Activated CD8-positive, alpha-beta memory T cell treated with anti-CD3 and anti-CD28 coated beads, Interleukin-2, amount 10 ng/mL, durations not matched to agents 7 days and 5 days (primary cell): ENCODE results near the gene RBM6. TPM values are rescaled to one million over a fixed set of nuclear protein-coding genes. Genes with fewer than 3 reads are reported as not detected.

Source experiments
- ATAC-seq: fragments of 150-1000 bp; cut with Tn5 transposase; one replicate; pipeline ENCODE4 v1.10.0; 2021; ENCODE audit warnings: moderate library complexity
- CTCF ChIA-PET: fragments of 350-600 bp; sonication (Branson Sonifier 250); formaldehyde crosslinking; loops from one replicate; lab custom pipeline; 2021; ENCODE audit warnings: antibody characterized with exemption; lab: Charles Lee
- DNase-seq: peaks from one replicate; pipeline ENCODE4 v3.0.0-alpha.2; 2020
- H3K27ac Mint-ChIP-seq: one replicate; pipeline ENCODE4 v1.8.0; 2021; ENCODE audit warnings: mild to moderate bottlenecking, mixed read lengths
- H3K27me3 Mint-ChIP-seq: one replicate; pipeline ENCODE4 v1.8.0; 2021; ENCODE audit warnings: mixed read lengths
- H3K36me3 Mint-ChIP-seq: one replicate; pipeline ENCODE4 v1.8.0; 2021; ENCODE audit warnings: mild to moderate bottlenecking, mixed read lengths
- H3K4me1 Mint-ChIP-seq: one replicate; pipeline ENCODE4 v1.8.0; 2021; ENCODE audit warnings: mixed read lengths
- H3K4me3 Mint-ChIP-seq: one replicate; pipeline ENCODE4 v1.8.0; 2021; ENCODE audit warnings: mild to moderate bottlenecking, moderate library complexity, mixed read lengths
- H3K9me3 Mint-ChIP-seq: one replicate; pipeline ENCODE4 v1.8.0; 2022; ENCODE audit warnings: low read depth, mixed read lengths
- total RNA-seq, 2 experiments: library from RNA; stranded (reverse); gene quantifications; one replicate each; pipeline ENCODE4 v1.2.3, GENCODE V29; 2021

The RBM6 gene
- total RNA-seq, 2 experiments from 2014 or later, result 108 to 142 TPM

- H3K4me3 Mint-ChIP-seq, result no peak overlapping the region
- no peak for DNase-seq
- no peak overlapping the region for H3K27ac Mint-ChIP-seq
- ATAC-seq, result no peak
- CTCF ChIA-PET, result no interaction called here
- peaks cover 10% of the 10 kb centered on the region for H3K36me3 Mint-ChIP-seq
- H3K4me1 Mint-ChIP-seq, result peaks cover 2% of the 10 kb centered on the region
- no peaks in the 10 kb centered on the region for H3K27me3 Mint-ChIP-seq
- no peaks in the 10 kb centered on the region for H3K9me3 Mint-ChIP-seq
Measured at GRCh38 chr3:49966233-49966942, 26.4 kb downstream of the RBM6 start.

DNA sequence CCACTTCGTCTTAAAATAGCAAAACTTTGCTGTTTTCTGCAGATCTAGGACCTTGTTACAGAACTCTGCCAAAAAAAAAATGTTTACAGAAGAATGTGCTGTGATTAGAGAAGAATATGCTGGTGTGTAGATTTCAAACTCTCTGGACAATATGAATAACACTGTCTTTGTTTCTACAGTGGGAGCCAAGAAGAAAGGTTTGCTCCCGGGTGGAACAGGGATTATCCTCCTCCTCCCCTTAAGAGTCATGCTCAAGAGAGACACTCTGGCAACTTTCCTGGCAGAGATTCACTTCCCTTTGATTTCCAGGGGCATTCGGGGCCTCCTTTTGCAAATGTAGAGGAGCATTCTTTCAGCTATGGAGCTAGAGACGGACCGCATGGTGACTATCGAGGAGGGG lies 27.3 kb downstream of the RBM6 start:
- no peaks in the 10 kb centered on the region for H3K27me3 Mint-ChIP-seq
- no peak for DNase-seq
- no peak overlapping the region for H3K4me3 Mint-ChIP-seq
- CTCF ChIA-PET, result no interaction called here
- H3K4me1 Mint-ChIP-seq, result peaks cover 2% of the 10 kb centered on the region
- H3K36me3 Mint-ChIP-seq, result peaks cover 13% of the 10 kb centered on the region
- no peaks in the 10 kb centered on the region for H3K9me3 Mint-ChIP-seq
- no peak for ATAC-seq
- H3K27ac Mint-ChIP-seq, result no peak overlapping the region

GRCh38 chr3:49968346-49968745 lies 28.4 kb downstream of the RBM6 start:
- no peak for DNase-seq
- CTCF ChIA-PET, result no interaction called here
- peaks cover 19% of the 10 kb centered on the region for H3K36me3 Mint-ChIP-seq
- H3K27ac Mint-ChIP-seq, result no peak overlapping the region
- peaks cover 2% of the 10 kb centered on the region for H3K4me1 Mint-ChIP-seq
- no peaks in the 10 kb centered on the region for H3K27me3 Mint-ChIP-seq
- no peak overlapping the region for H3K4me3 Mint-ChIP-seq
- ATAC-seq, result no peak
- no peaks in the 10 kb centered on the region for H3K9me3 Mint-ChIP-seq

- CTCF ChIA-PET, result no interaction called here
- Mint-ChIP-seq H3K36me3 (peaks cover 28% of the 10 kb centered on the region), H3K27ac (no peak overlapping the region), H3K9me3 (no peaks in the 10 kb centered on the region), H3K4me1 (peaks cover 7% of the 10 kb centered on the region), H3K27me3 (no peaks in the 10 kb centered on the region), H3K4me3 (no peak overlapping the region)
- ATAC-seq (no peak), DNase-seq (no peak)
Measured at GRCh38 chr3:49972656-49973055, 32.7 kb downstream of the RBM6 start.

DNA sequence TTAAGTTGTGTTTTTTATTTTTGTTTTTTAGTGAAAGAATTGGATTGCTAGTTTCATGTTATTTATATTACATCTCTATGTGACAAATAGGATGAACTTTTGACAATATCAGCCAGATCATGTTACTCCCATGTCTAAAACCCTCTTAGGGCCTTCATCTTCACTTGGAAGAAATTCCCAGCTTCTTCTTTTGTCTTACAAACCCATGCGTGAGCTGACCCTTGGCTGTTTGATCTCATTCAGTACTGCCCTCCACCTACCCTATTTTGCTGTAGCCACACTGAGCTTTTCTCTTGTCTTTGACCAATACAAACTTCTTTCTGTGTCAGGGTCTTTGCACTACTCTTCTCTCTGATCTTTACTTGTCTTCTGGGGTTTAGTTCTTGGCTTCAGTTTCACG lies 37.0 kb downstream of the RBM6 start:
- CTCF ChIA-PET, result interaction anchor here (0.6 kb wide), 1 partner anchor 32 kb away, joined by 3 read pairs; no protein-coding TSS in a partner anchor
- ATAC-seq, result no peak
- H3K27ac Mint-ChIP-seq, result no peak overlapping the region
- H3K27me3 Mint-ChIP-seq, result no peaks in the 10 kb centered on the region
- H3K4me3 Mint-ChIP-seq, result no peak overlapping the region
- no peaks in the 10 kb centered on the region for H3K9me3 Mint-ChIP-seq
- no peak for DNase-seq
- H3K36me3 Mint-ChIP-seq, result peaks cover 25% of the 10 kb centered on the region
- H3K4me1 Mint-ChIP-seq, result peaks cover 5% of the 10 kb centered on the region

DNA sequence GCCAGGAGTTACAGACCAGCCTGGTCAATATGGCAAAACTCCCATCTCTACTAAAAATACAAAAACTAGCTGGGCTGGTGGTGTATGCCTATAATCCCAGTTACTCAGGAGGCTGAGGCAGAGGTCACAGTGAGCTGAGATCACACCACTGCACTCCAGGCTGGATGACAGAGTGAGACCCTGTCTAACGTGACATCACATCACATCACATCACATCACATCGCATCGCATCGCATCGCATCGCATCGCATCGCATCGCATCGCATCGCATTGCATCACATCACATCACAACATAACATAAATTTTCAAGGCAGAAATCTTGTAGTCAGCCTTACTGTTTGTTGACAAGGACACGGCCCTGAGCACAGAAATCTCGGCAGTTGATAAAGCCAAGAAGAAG lies 44.4 kb downstream of the RBM6 start:
- DNase-seq (no peak), ATAC-seq (no peak)
- peaks cover 10% of the 10 kb centered on the region for H3K36me3 Mint-ChIP-seq
- CTCF ChIA-PET, result no interaction called here
- H3K27me3 Mint-ChIP-seq, result no peaks in the 10 kb centered on the region
- no peaks in the 10 kb centered on the region for H3K9me3 Mint-ChIP-seq
- H3K4me3 Mint-ChIP-seq, result no peak overlapping the region
- no peaks in the 10 kb centered on the region for H3K4me1 Mint-ChIP-seq
- H3K27ac Mint-ChIP-seq, result no peak overlapping the region

DNA sequence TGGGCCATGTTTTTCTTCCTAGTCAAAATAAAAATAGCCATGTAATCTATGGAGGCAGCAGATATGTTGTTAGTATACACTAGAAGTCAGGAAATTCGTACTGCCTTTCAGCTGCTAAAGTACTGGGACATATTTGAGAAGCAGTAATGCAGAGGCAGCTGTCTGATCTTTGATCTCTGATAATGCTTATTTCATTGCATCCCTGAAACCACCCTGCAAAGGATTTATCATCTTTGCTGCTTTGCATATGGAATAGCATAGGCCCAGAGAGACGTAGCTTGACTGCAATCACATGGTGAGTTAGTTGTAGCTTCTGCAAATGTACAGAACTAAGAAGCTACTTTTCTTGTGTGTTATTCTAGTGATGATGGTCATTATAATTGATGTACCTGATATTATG lies 52.4 kb downstream of the RBM6 start:
- Mint-ChIP-seq H3K9me3 (no peaks in the 10 kb centered on the region), H3K4me3 (no peak overlapping the region), H3K27ac (no peak overlapping the region), H3K36me3 (peaks cover 10% of the 10 kb centered on the region), H3K27me3 (no peaks in the 10 kb centered on the region), H3K4me1 (peaks cover 2% of the 10 kb centered on the region)
- CTCF ChIA-PET, result no interaction called here
- DNase-seq (no peak), ATAC-seq (no peak)

DNA sequence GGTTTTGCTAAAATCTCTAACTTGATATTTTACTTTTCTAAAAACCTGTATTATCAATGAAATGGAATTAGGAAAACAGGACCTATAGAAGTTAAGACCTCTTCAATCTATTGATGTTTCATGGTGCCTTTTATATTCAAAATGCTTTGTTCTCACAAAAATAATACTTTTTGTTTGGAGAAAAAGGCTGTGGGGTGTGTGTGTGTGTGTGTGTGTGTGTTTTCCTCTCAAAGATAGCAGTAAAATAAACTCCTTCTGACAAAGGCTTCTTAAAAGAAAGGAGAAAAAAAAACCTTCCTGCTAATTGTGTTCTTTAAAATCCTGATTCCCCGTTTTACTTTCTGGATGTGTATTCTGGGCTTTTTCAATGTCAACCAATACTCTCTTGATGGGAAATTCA lies 54.5 kb downstream of the RBM6 start:
- no peak for ATAC-seq
- H3K27me3 Mint-ChIP-seq, result no peaks in the 10 kb centered on the region
- no peak for DNase-seq
- H3K9me3 Mint-ChIP-seq, result no peaks in the 10 kb centered on the region
- CTCF ChIA-PET, result no interaction called here
- H3K36me3 Mint-ChIP-seq, result peaks cover 8% of the 10 kb centered on the region
- no peak overlapping the region for H3K27ac Mint-ChIP-seq
- H3K4me3 Mint-ChIP-seq, result no peak overlapping the region
- peaks cover 13% of the 10 kb centered on the region for H3K4me1 Mint-ChIP-seq

DNA sequence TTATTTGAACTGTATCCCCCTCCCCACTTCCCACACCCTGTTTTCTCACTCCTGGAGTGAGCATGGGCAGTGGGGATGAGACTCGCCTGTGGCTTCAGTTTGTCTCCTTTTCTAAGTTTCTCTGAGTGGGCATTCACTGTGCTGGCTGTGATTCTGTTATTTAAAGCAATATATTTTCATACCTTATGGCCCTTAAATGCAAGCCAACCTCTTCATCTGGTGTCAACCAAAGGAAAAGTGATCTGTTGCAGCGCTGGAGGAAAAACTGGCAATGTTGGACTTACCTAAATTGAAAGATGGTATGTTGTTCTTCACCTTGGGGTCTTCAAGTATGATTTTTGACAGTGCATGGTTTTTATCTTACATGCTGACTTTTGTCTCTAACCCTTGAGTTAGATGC lies 56.1 kb downstream of the RBM6 start:
- CTCF ChIA-PET, result no interaction called here
- Mint-ChIP-seq H3K27me3 (no peaks in the 10 kb centered on the region), H3K4me3 (no peak overlapping the region), H3K36me3 (peaks cover 12% of the 10 kb centered on the region), H3K9me3 (no peaks in the 10 kb centered on the region), H3K27ac (no peak overlapping the region), H3K4me1 (peaks cover 13% of the 10 kb centered on the region)
- DNase-seq, result no peak
- no peak for ATAC-seq

DNA sequence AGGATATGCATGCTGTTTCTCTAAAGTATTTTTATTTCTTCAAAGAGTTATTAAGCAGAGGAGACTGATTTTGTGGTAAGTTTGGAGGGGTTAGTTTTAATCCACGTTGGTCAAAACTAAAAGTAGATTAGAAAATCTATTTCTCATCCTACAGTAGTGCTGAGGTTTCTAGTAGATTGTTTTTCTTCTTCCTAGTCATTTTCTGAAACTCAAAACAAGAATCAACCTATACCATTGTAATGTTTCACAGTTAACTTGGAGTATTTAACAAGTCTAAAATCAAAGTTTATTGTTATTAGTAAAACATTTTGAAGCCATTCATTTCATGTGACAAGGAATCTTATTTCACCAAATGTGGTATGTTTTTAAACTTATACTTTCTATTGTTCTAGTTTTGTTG lies 57.9 kb downstream of the RBM6 start:
- Mint-ChIP-seq H3K9me3 (no peaks in the 10 kb centered on the region), H3K36me3 (peaks cover 19% of the 10 kb centered on the region), H3K27me3 (no peaks in the 10 kb centered on the region), H3K4me1 (peaks cover 13% of the 10 kb centered on the region), H3K4me3 (no peak overlapping the region), H3K27ac (no peak overlapping the region)
- ATAC-seq (no peak), DNase-seq (no peak)
- CTCF ChIA-PET, result no interaction called here

DNA sequence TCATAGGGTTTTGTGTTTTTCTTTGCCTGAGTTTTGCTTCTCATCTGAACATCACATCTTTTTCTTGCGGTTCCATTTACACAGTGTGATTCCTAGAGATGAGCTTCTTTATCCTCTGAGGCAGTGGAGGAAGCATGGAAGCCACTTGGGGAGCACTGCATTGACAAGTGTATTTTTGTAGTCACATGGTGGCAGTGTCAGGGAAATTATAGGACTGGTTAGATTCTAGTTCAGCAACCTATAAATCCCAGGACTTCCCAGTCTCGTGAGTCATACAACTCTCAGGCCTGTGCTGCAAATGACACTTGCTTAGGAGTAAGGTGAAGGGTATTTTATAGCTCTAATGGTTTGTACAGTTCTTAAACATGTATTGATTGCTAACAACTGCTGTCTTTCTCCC lies 58.4 kb downstream of the RBM6 start:
- CTCF ChIA-PET, result no interaction called here
- Mint-ChIP-seq H3K27me3 (no peaks in the 10 kb centered on the region), H3K27ac (no peak overlapping the region), H3K4me3 (no peak overlapping the region), H3K9me3 (no peaks in the 10 kb centered on the region), H3K4me1 (peaks cover 13% of the 10 kb centered on the region), H3K36me3 (peaks cover 21% of the 10 kb centered on the region)
- ATAC-seq (no peak), DNase-seq (no peak)

- CTCF ChIA-PET, result no interaction called here
- Mint-ChIP-seq H3K36me3 (peaks cover 18% of the 10 kb centered on the region), H3K27ac (no peak overlapping the region), H3K4me1 (peaks cover 13% of the 10 kb centered on the region), H3K9me3 (no peaks in the 10 kb centered on the region), H3K4me3 (no peak overlapping the region), H3K27me3 (no peaks in the 10 kb centered on the region)
- DNase-seq, result no peak
- ATAC-seq, result no peak
Measured at GRCh38 chr3:50001511-50001910, 61.6 kb downstream of the RBM6 start.

GRCh38 chr3:50003216-50003615 lies 63.3 kb downstream of the RBM6 start:
- H3K27ac Mint-ChIP-seq, result no peak overlapping the region
- DNase-seq (no peak), ATAC-seq (no peak)
- peaks cover 21% of the 10 kb centered on the region for H3K36me3 Mint-ChIP-seq
- H3K4me1 Mint-ChIP-seq, result peaks cover 3% of the 10 kb centered on the region
- H3K27me3 Mint-ChIP-seq, result no peaks in the 10 kb centered on the region
- no peak overlapping the region for H3K4me3 Mint-ChIP-seq
- no peaks in the 10 kb centered on the region for H3K9me3 Mint-ChIP-seq
- CTCF ChIA-PET, result interaction anchor here (0.7 kb wide), 1 partner anchor 1835 kb away, joined by 3 read pairs; no protein-coding TSS in a partner anchor

GRCh38 chr3:50003824-50004223 lies 63.9 kb downstream of the RBM6 start:
- ATAC-seq (no peak), DNase-seq (no peak)
- Mint-ChIP-seq H3K36me3 (peaks cover 21% of the 10 kb centered on the region), H3K4me3 (no peak overlapping the region), H3K27ac (no peak overlapping the region), H3K27me3 (no peaks in the 10 kb centered on the region), H3K9me3 (no peaks in the 10 kb centered on the region), H3K4me1 (peaks cover 2% of the 10 kb centered on the region)
- CTCF ChIA-PET, result interaction anchor here (0.7 kb wide), 1 partner anchor 1835 kb away, joined by 3 read pairs; no protein-coding TSS in a partner anchor
